Adipocyte (in vitro differentiated cells): Measurements from ENCODE around the gene THTPA.

Source experiments
- DNase-seq: peaks from one replicate; pipeline ENCODE4 v3.0.0-alpha.2; 2015; ENCODE audit warnings: low read depth
- H3K27me3 ChIP-seq: replicated peaks from 2 replicates; pipeline ENCODE4 v1.7.0; 2013; ENCODE audit warnings: mild to moderate bottlenecking, low read length, moderate library complexity; ENCODE audit not compliant: control insufficient read depth, insufficient read depth
- H3K36me3 ChIP-seq: 2 replicates; pipeline ENCODE4 v1.7.0; 2013; ENCODE audit warnings: low read length, mild to moderate bottlenecking, moderate library complexity; ENCODE audit not compliant: control insufficient read depth, insufficient read depth, severe bottlenecking
- H3K4me1 ChIP-seq: 2 replicates; pipeline ENCODE4 v1.7.0; 2013; ENCODE audit warnings: mild to moderate bottlenecking, low read length, moderate library complexity; ENCODE audit not compliant: control insufficient read depth, insufficient read depth
- H3K4me3 ChIP-seq: 2 replicates; pipeline ENCODE4 v1.7.0; 2013; ENCODE audit warnings: mild to moderate bottlenecking, low read length, moderate library complexity
- H3K9ac ChIP-seq: 2 replicates; pipeline ENCODE4 v1.7.0; 2013; ENCODE audit warnings: mild to moderate bottlenecking, low read length, moderate library complexity
- H3K9me3 ChIP-seq: 2 replicates; pipeline ENCODE4 v1.7.0; 2013; ENCODE audit warnings: mild to moderate bottlenecking, low read length, moderate library complexity; ENCODE audit not compliant: control insufficient read depth

THTPA gene

DNA sequence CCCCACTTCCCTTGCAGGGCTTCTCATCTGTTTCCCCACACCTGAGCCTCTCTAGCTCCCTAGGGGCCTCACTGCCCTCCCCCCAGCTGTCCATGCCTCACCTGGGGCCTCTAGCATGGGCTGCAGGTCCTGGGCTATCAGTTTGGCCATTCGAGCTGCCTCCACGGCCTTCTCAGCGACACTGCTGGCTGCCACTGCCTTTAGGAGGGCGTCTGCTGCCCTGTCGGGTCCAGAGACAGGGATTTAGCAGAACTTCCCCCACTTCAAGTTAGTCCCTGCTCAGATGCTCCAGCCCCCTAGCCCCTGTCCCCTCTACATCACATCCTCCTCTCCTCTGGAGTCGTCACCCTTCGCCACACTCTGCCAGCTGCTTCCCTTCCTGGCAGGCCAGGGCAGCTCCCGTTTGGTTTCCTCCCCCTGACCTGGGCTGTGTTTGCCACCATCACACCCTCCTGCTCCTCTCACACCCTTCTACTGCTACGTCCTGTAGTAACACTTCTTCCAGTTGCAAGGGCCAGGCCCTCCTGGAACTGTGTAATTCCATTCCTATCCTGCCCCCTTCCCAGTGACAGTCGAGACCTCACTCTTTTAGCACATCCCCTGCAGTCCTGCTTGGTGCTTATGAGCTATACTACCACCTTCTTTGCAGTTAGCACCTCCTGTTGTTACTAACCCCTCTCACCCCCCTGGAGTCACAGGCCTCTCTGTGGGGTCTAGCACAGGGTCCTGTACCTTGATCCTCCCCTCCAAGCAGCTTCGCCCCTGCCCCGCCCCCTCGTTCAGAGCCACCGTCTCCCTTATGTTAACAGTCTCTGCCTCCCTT lies 15.8 kb downstream of the THTPA start:
- Histone ChIP-seq H3K9ac (no peak overlapping the region), H3K4me1 (peaks cover 1% of the 10 kb centered on the region), H3K9me3 (no peaks in the 10 kb centered on the region), H3K4me3 (no peak overlapping the region), H3K36me3 (no peaks in the 10 kb centered on the region), H3K27me3 (peaks cover 28% of the 10 kb centered on the region)
- DNase-seq = no peak

GRCh38 chr14:23572524-23572828 lies 16.4 kb downstream of the THTPA start:
- no peak for DNase-seq
- peaks cover 30% of the 10 kb centered on the region for H3K27me3 ChIP-seq
- no peak overlapping the region for H3K4me3 ChIP-seq
- no peaks in the 10 kb centered on the region for H3K36me3 ChIP-seq
- no peaks in the 10 kb centered on the region for H3K4me1 ChIP-seq
- H3K9ac ChIP-seq = no peak overlapping the region
- no peaks in the 10 kb centered on the region for H3K9me3 ChIP-seq

DNA sequence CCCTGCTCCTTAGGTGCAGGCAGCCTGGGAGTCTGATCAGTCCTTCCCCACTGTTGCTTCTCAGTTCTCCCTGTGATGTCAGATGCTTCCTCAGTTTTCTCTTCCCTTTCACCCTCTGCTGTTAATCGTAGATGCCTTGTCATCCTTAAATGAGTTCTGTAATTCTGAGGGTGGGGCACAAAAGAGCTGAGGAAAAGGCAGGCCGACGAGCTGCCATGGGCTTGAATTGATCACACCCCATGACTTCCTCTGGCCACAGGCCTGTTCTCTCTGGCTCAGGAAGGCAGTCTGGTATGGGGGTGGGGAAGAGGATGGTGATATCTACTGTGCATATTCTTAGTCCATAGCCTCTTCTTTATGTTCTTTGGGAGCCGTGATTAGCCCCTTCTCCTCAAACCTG lies 16.8 kb downstream of the THTPA start:
- Histone ChIP-seq H3K4me3 (no peak overlapping the region), H3K9ac (no peak overlapping the region), H3K27me3 (peaks cover 33% of the 10 kb centered on the region), H3K4me1 (no peaks in the 10 kb centered on the region), H3K9me3 (no peaks in the 10 kb centered on the region), H3K36me3 (no peaks in the 10 kb centered on the region)
- no peak for DNase-seq

GRCh38 chr14:23573384-23574015 lies 17.4 kb downstream of the THTPA start:
- no peaks in the 10 kb centered on the region for H3K4me1 ChIP-seq
- no peak overlapping the region for H3K4me3 ChIP-seq
- peaks cover 37% of the 10 kb centered on the region for H3K27me3 ChIP-seq
- H3K9me3 ChIP-seq = no peaks in the 10 kb centered on the region
- H3K36me3 ChIP-seq = no peaks in the 10 kb centered on the region
- H3K9ac ChIP-seq = no peak overlapping the region
- no peak for DNase-seq

DNA sequence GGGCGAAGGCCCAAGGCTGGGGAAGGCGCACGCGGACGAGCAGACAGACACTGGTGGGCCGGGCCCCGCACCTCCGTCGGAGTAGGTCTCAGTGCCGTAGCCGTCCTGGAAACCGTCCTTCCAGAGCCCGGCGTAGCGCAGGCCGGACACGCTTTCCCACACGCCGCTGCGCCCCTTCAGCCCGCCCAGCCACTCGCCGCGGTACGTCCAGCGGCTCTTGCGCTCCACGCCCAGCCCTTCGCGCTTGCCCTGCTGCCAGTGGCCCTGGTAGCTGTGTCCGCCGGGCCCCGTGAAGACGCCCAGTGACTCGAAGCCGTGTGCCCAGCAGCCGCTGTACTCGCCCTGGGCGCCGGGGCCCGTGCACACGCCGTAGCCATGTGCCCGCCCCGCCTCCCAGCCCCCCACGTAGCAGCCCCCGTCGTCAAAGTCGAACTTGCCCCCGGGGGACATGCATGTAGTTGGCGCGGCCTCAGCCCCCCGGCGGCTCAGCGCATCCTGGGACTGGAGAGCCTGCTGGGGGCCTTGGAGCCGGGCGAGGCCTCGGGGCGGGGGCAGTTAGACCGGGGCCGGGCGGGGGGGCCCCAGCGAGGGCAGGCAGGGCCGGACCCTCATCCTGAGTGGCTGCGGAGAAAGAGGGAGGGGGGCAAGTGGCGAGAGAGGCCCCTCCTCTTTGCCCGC lies 21.1 kb downstream of the THTPA start:
- Histone ChIP-seq H3K9ac (no peak overlapping the region), H3K27me3 (peaks cover 42% of the 10 kb centered on the region), H3K4me1 (no peaks in the 10 kb centered on the region), H3K9me3 (no peaks in the 10 kb centered on the region), H3K4me3 (no peak overlapping the region), H3K36me3 (no peaks in the 10 kb centered on the region)
- peak; percentile 15 for DNase-seq

GRCh38 chr14:23577710-23578392 lies 21.8 kb downstream of the THTPA start:
- Histone ChIP-seq H3K4me3 (no peak overlapping the region), H3K9me3 (no peaks in the 10 kb centered on the region), H3K27me3 (peaks cover 49% of the 10 kb centered on the region), H3K9ac (no peak overlapping the region), H3K4me1 (no peaks in the 10 kb centered on the region), H3K36me3 (no peaks in the 10 kb centered on the region)
- DNase-seq = no peak

GRCh38 chr14:23578560-23579310 lies 22.7 kb downstream of the THTPA start, which contains the start of gene JPH4:
TSS of gene JPH4 (minus strand) at chr14:23578790. CDS start at chr14:23577453, 1,337 bp downstream.
- Histone ChIP-seq H3K4me3 (no peak within 1 kb of the TSS), H3K9ac (no peak within 1 kb of the TSS), H3K27me3 (peaks cover 55% of the 10 kb centered on the region), H3K9me3 (no peaks in the 10 kb centered on the region), H3K4me1 (no peaks in the 10 kb centered on the region), H3K36me3 (no peaks in the 10 kb centered on the region)
- DNase-seq = no peak

DNA sequence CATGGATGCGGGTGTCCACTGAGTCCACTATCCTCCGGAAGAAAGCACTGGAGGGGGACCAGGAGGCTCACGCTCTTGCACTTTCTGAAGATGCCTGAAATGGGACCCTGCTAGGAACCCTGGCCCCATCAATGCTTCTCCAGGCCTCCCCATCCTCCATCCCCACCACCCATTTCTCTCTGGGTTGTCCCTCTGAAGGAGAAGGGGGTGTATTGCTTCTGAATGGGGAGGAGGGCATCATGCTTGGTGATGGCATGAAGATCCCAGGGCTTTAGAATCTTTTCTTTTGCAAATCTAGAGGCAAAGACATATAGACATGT lies 23.2 kb downstream of the THTPA start:
- no peak overlapping the region for H3K9ac ChIP-seq
- H3K36me3 ChIP-seq = no peaks in the 10 kb centered on the region
- no peaks in the 10 kb centered on the region for H3K9me3 ChIP-seq
- DNase-seq = no peak
- H3K4me3 ChIP-seq = no peak overlapping the region
- H3K4me1 ChIP-seq = no peaks in the 10 kb centered on the region
- H3K27me3 ChIP-seq = peaks cover 55% of the 10 kb centered on the region

GRCh38 chr14:23579739-23580138 lies 23.7 kb downstream of the THTPA start:
- Histone ChIP-seq H3K4me3 (no peak overlapping the region), H3K9ac (no peak overlapping the region), H3K36me3 (no peaks in the 10 kb centered on the region), H3K27me3 (peaks cover 55% of the 10 kb centered on the region), H3K9me3 (no peaks in the 10 kb centered on the region), H3K4me1 (no peaks in the 10 kb centered on the region)
- DNase-seq = no peak

DNA sequence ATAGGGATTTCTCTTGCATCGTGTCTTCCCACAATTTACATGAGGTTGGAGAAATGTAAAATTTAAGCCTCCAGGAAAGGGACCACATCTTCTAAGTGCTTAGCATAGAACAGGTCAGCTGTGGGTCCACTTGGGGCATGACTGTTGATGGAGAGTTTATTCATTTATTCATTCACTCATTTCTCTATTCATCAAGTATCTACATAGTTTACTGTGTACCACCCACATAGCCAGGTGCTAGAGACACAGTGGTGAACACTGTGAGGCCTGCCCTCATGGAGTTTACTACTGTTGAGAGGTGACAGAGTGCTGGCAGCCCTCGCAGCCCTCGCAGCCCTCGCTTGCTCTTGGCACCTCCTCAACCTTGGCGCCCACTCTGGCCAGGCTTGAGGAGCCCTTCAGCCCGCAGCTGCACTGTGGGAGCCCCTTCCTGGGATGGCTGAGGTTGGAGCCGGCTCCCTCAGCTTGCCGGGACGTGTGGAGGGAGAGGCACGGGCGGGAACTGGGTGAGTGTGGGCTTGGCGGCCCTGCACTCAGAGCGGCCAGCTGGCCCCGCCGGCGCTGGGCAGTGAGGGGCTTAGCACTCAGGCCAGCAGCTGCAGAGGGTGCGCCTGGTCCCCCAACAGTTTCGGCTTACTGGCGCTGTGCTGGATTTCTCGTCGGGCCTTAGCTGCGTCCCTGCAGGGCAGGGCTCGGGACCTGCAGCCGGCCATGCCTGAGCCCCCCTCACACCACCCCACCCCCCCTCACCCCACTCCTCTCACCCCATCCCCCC lies 24.3 kb downstream of the THTPA start:
- Histone ChIP-seq H3K9ac (no peak overlapping the region), H3K4me3 (no peak overlapping the region), H3K9me3 (no peaks in the 10 kb centered on the region), H3K27me3 (peaks cover 49% of the 10 kb centered on the region), H3K36me3 (no peaks in the 10 kb centered on the region), H3K4me1 (no peaks in the 10 kb centered on the region)
- no peak for DNase-seq
